NT2/D1 (cell line): Measurements from ENCODE around the gene TNS2.

Experiments
- SUZ12 ChIP-seq: IDR thresholded peaks from 2 replicates; pipeline ENCODE4 v1.6.1; 2011; ENCODE audit not compliant: insufficient read length, insufficient read depth; ENCODE audit errors: extremely low read depth
- ZNF274 ChIP-seq: IDR thresholded peaks from 2 replicates; pipeline ENCODE4 v1.6.1; 2011; ENCODE audit warnings: mild to moderate bottlenecking, low read depth, low read length

DNA sequence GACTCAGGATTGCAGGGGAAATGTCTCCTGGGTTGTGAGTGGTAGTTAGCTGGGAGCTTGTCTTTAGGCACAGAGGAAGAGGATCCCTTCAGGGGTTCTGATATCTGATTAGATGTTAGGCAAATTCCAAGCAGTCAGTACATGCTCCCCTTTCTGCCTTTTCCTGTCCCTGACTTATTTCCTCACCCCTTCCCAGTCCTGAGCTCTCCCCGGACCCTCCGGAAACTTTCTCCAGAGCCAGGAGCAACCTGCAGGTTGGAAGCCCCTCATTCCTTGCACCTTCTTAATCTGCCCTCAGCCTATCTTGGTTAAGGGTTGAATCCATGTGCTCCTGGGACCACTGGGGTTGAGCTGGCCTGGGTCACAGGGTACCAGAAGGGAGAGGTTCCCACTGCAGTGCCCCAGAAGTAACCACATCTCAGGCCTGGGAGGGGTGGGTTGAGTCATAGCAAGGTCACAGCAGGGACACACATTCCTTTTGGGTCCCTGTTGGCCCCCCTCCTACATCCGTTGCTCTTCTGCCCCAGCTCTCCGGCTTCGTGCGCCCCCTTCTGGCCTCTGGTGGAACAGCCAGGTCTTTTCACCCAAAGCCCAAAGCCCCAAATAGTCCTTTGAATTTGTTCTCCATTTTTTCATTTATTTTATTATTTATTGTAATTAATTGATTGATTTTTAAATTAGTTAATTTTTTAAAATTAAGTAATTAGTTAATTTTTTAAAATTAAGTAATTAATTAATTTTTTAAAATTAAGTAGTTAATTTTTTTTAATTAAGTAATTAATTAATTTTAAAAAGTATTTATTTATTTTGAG is 49.4 kb downstream of the TNS2 start:
- TF ChIP-seq SUZ12 (no peak), ZNF274 (no peak)
